Uterus (tissue), 4 donors: ENCODE measurements around the gene SLC17A4. TPM values are rescaled to one million over a fixed set of nuclear protein-coding genes. Genes with fewer than 3 reads are reported as not detected.

ENCODE experiments used
- DNase-seq, 2 donors: peaks; one replicate each; pipeline ENCODE4 v3.0.0-alpha.2; 2019 to 2020
- H3K27ac ChIP-seq, 2 donors: fragments of 200-600 bp; sonication (generic); 1 replicate in 1 of 2; 2 replicates in 1 of 2; pipeline ENCODE4 v1.5.1; 2016 to 2018
- H3K27me3 ChIP-seq, 2 donors: fragments of 200-600 bp; sonication (generic); one replicate each; pipeline ENCODE4 v1.5.1; 2018 to 2019; ENCODE audit warnings: control low read depth in 1 of 2
- H3K36me3 ChIP-seq, 2 donors: fragments of 200-600 bp; sonication (generic); one replicate each; pipeline ENCODE4 v1.5.1; 2019; ENCODE audit warnings: control low read depth in 1 of 2
- H3K4me1 ChIP-seq, 2 donors: fragments of 200-600 bp; sonication (generic); one replicate each; pipeline ENCODE4 v1.5.1; 2018 to 2019; ENCODE audit warnings: control low read depth in 1 of 2
- H3K4me3 ChIP-seq, 2 donors: fragments of 200-600 bp; sonication (generic); 1 replicate in 1 of 2; 2 replicates in 1 of 2; pipeline ENCODE4 v1.5.1; 2018 to 2019; ENCODE audit warnings: mild to moderate bottlenecking in 1 of 2
- H3K9me3 ChIP-seq, 2 donors: fragments of 200-600 bp; sonication (generic); one replicate each; pipeline ENCODE4 v1.5.1; 2019; ENCODE audit warnings: control low read depth in 1 of 2
- POLR2A ChIP-seq, 2 donors: fragments of 450-650 bp; IDR thresholded peaks; one replicate each; pipeline ENCODE4 v1.6.1; 2016; ENCODE audit warnings: antibody characterized with exemption in 2 of 2, mild to moderate bottlenecking in 1 of 2, moderate library complexity in 1 of 2
- intact Hi-C: fragments of 100-400 bp; cut with DNase I; formaldehyde crosslinking; loops from one replicate; pipeline ENCODE4 v1.15.1; 2023; ENCODE audit warnings: low total_unique reads
- total RNA-seq, 4 donors: library from RNA; depleted of rRNA in 3 of 4; stranded (reverse); fragments of >200 nt in 3 of 4; gene quantifications; one replicate each; pipeline versions ENCODE4 v1.1.0 to v1.2.4, GENCODE V29; 2014 to 2023
- TF ChIP-seq, protein P1 (sequence below), 4 experiments: fragments of 200-600 bp in 2 of 4; fragments of 450-650 bp in 2 of 4; sonication (generic) in 2 of 4; IDR thresholded peaks; one replicate each; pipeline ENCODE4 v1.5.1; 2016 to 2019; ENCODE audit warnings: antibody characterized with exemption in 4 of 4, mild to moderate bottlenecking in 2 of 4, moderate library complexity in 1 of 4
- donor health status: DM: yes; HTN: yes; CAD: no.

The SLC17A4 gene
- total RNA-seq, 4 donors from 2014 or later: under 0.01 TPM; not detected in 3

DNA sequence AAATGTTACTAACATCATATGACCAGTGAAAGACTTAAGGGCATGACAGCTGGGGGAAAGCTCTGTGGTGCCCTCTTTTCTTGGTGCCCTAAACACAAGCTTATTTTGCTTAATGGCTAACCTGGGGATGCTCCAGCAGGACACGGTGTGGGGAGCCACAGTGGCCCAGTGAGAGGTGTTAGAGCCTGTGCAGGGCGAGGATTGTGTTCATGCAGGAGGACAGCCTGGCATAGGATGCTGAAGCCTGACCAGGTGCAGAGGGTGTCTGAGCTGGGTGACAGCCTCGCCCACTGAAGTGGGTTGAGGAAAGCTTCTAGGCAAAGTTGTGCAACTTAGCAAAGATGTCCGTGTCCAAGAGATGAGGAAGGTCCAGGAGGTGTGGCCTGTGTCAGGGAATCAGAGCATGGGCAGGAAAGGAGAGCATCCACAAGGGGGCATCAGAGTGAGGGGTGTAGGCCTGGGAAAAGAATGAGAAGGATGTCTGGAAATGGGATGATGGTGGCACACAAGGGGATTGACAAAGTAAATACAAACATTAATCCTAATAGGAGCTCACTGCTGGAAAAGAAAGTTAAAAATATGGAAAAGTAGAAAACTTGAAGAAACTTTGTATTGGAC is 33.9 kb downstream of the SLC17A4 start:
- peak in 1 of 2 donors; percentile 19 for DNase-seq
- Histone ChIP-seq H3K9me3 (no peaks in the 10 kb centered on the region), H3K36me3 (no peaks in the 10 kb centered on the region), H3K4me1 (no peaks in the 10 kb centered on the region), H3K4me3 (no peak overlapping the region), H3K27me3 (no peaks in the 10 kb centered on the region), H3K27ac (no peak overlapping the region)
- intact Hi-C loops: no loop called here
- no peak for TF ChIP-seq POLR2A (IDR thresholded peaks at IDR 0.05)
- TF ChIP-seq, protein P1, sequence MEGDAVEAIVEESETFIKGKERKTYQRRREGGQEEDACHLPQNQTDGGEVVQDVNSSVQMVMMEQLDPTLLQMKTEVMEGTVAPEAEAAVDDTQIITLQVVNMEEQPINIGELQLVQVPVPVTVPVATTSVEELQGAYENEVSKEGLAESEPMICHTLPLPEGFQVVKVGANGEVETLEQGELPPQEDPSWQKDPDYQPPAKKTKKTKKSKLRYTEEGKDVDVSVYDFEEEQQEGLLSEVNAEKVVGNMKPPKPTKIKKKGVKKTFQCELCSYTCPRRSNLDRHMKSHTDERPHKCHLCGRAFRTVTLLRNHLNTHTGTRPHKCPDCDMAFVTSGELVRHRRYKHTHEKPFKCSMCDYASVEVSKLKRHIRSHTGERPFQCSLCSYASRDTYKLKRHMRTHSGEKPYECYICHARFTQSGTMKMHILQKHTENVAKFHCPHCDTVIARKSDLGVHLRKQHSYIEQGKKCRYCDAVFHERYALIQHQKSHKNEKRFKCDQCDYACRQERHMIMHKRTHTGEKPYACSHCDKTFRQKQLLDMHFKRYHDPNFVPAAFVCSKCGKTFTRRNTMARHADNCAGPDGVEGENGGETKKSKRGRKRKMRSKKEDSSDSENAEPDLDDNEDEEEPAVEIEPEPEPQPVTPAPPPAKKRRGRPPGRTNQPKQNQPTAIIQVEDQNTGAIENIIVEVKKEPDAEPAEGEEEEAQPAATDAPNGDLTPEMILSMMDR (IDR thresholded peaks at IDR 0.05): peak; percentile 10 to 31 (median 24)

DNA sequence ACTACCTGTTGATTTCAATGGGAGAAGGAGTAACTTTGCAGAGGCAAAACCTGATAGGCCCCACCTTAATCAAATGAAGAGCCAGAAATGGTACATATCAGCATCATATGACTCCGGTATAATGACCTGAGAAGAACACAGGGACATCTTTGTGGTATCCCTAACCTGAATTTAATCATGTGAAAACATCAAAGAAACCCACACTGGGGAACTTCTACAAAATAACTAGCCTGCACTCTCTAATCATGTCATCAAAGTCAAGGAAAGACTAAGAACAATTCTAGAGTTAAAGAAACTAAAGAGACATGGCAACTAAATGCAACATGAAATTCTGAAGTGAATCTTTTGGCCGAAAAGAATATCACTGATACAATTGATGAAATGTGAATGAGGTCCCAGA is 34.9 kb downstream of the SLC17A4 start:
- Histone ChIP-seq H3K9me3 (no peaks in the 10 kb centered on the region), H3K27ac (no peak overlapping the region), H3K36me3 (no peaks in the 10 kb centered on the region), H3K4me3 (no peak overlapping the region), H3K4me1 (no peaks in the 10 kb centered on the region), H3K27me3 (no peaks in the 10 kb centered on the region)
- DNase-seq: no peak
- TF ChIP-seq POLR2A (IDR thresholded peaks at IDR 0.05): no peak
- TF ChIP-seq, protein P1 (IDR thresholded peaks at IDR 0.05): no peak
- intact Hi-C loops: no loop called here

DNA sequence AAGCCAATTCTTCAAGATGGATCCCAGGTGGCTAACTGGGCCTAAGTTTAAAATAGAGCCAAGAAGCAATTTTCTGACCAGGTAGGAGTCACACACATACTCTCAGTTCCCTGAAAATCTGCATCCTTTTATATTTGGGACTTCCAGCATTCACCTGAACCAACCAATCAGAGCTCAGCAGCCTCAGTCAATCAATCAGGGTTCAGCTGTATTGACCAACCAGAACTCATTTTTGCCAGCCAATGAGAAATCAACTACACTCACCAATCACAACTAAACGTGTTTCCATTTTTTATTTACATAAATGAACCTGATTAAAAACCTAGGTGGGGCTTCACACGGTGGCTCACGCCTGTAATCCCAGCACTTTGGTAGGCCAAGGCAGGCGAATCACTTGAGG is 37.5 kb downstream of the SLC17A4 start:
- no peak for DNase-seq
- no peak overlapping the region for H3K27ac ChIP-seq
- no peak for TF ChIP-seq POLR2A (IDR thresholded peaks at IDR 0.05)
- TF ChIP-seq, protein P1 (IDR thresholded peaks at IDR 0.05): no peak
- H3K27me3 ChIP-seq: no peaks in the 10 kb centered on the region
- no peak overlapping the region for H3K4me3 ChIP-seq
- intact Hi-C loops: no loop called here
- H3K4me1 ChIP-seq: no peaks in the 10 kb centered on the region
- H3K36me3 ChIP-seq: no peaks in the 10 kb centered on the region
- no peaks in the 10 kb centered on the region for H3K9me3 ChIP-seq

DNA sequence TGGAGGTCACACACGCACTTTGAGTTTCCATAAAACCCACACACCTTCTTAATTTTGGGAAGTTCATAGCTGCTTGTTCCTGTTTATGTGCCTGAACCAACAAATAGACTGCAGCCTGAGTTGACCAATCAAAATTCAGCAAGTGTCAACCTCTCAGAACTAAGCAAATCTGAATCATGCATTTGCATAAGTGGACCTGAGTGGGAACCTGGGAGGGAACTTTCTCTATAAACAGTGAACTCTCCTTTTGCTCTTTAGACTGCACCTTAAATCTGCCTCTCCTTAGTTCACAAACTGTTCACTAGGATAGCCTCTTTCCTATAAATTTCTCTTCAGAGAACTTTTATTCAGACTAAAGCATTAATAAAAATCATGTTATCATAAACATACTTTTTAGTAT is 39.4 kb downstream of the SLC17A4 start:
- Histone ChIP-seq H3K27me3 (no peaks in the 10 kb centered on the region), H3K27ac (no peak overlapping the region), H3K4me1 (no peaks in the 10 kb centered on the region), H3K36me3 (no peaks in the 10 kb centered on the region), H3K9me3 (no peaks in the 10 kb centered on the region), H3K4me3 (no peak overlapping the region)
- no peak for TF ChIP-seq POLR2A (IDR thresholded peaks at IDR 0.05)
- TF ChIP-seq, protein P1 (IDR thresholded peaks at IDR 0.05): no peak
- intact Hi-C loops: no loop called here
- DNase-seq: no peak

DNA sequence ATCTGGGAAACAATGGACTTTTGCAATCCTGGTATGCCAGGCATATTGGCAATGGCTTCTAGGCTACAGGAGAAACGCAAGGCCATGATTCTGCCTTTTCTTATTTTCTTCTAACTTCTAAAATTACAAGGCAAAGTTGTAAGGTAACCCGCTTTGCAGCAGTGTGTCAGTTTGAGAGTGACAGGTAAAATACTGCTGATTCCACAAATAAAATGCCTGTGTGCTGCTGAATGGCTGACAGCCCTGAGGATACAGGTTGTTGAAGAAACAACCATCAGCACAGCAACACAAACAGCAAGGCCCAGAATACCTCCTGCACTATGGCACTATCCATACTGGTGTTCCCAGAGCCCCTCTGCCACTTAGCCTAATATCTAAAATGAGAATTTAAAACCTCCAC is 40.2 kb downstream of the SLC17A4 start:
- H3K4me3 ChIP-seq: no peak overlapping the region
- H3K36me3 ChIP-seq: no peaks in the 10 kb centered on the region
- DNase-seq: no peak
- H3K9me3 ChIP-seq: no peaks in the 10 kb centered on the region
- H3K27me3 ChIP-seq: no peaks in the 10 kb centered on the region
- no peak for TF ChIP-seq POLR2A (IDR thresholded peaks at IDR 0.05)
- TF ChIP-seq, protein P1 (IDR thresholded peaks at IDR 0.05): no peak
- intact Hi-C loops: no loop called here
- H3K4me1 ChIP-seq: no peaks in the 10 kb centered on the region
- H3K27ac ChIP-seq: no peak overlapping the region
